AG04450 (cell line): ENCODE data around the gene PAN2. TPM values are rescaled to one million over a fixed set of nuclear protein-coding genes. Genes with fewer than 3 reads are reported as not detected.
"Not testable (repeated sequence)": the region's sequence is repeated elsewhere in the genome, so short reads cannot be mapped to it uniquely, and the experiment has no call there.

Experiments
- CTCF ChIA-PET: fragments of 300-600, 350-600 bp; formaldehyde crosslinking; extraction: SDS; loops from one replicate; lab custom pipeline; 2022; ENCODE audit warnings: antibody characterized with exemption, inconsistent platforms; lab: Charles Lee
- POLR2A ChIA-PET: fragments of 350-600 bp; formaldehyde crosslinking; extraction: SDS; loops from one replicate; lab custom pipeline; 2021; ENCODE audit warnings: antibody characterized with exemption, inconsistent platforms; lab: Yijun Ruan, JAX
- DNase-seq: peaks from one replicate; pipeline ENCODE4 v3.0.0-alpha.2; 2011; ENCODE audit warnings: low read depth, low spot score
- H3K27ac ChIP-seq: one replicate; pipeline ENCODE4 v1.5.1; 2012; ENCODE audit warnings: low read depth, low read length, control low read depth
- H3K27me3 ChIP-seq: one replicate; pipeline ENCODE4 v1.6.0; 2012; ENCODE audit warnings: low read length; ENCODE audit not compliant: control insufficient read depth, insufficient read depth
- H3K4me3 ChIP-seq: 2 replicates; pipeline ENCODE4 v1.5.1; 2011; ENCODE audit warnings: mild to moderate bottlenecking, low read depth, low read length, control low read depth
- H3K9me3 ChIP-seq: 2 replicates; pipeline ENCODE4 v1.5.1; 2012; ENCODE audit warnings: low read length; ENCODE audit not compliant: control insufficient read depth, insufficient read depth
- polyA plus RNA-seq: library from polyadenylated mRNA; depleted of rRNA; stranded (reverse); fragments of >200 nt; gene quantifications from 2 replicates; pipeline ENCODE4 v1.2.3, GENCODE V29; 2011
- TF ChIP-seq, protein P1 (sequence below): IDR thresholded peaks from 2 replicates; pipeline ENCODE4 v1.5.1; 2011; ENCODE audit warnings: low read depth, low read length, control low read depth, inconsistent platforms

The PAN2 gene
- polyA plus RNA-seq, 1 experiment, result 18.5 TPM

DNA sequence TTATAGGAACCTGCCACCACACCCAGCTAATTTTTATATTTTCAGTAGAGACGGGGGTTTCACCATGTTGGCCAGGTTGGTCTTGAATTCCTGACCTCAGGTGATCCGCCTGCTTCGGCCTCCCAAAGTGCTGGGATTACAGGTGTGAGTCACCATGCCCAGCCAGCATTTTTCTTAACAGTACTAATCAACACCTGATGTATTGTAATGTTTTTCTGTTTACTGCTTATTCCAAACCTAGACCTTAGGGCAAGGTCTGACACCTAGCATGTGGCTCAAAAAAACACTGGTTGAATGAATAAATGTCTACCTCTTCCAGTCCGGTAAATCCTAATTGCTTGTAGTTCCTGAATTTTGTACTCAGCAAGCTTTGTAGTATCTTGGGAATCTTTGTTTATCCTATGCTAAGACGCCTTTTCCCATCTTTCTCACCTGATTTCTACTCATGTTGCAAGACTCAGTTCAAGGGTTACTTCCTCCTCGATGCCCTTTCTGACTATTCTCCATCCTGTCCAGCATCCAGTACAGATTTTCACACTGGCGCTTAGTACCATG lies 2.8 kb downstream of the PAN2 start:
- DNase-seq, result no peak
- CTCF ChIA-PET, result no interaction called here

GRCh38 chr12:56326533-56326932 lies 7.3 kb downstream of the PAN2 start:
- CTCF ChIA-PET, result no interaction called here
- H3K9me3 ChIP-seq, result no peaks in the 10 kb centered on the region
- no peak for DNase-seq
- H3K27me3 ChIP-seq, result no peaks in the 10 kb centered on the region
- TF ChIP-seq, protein P1, sequence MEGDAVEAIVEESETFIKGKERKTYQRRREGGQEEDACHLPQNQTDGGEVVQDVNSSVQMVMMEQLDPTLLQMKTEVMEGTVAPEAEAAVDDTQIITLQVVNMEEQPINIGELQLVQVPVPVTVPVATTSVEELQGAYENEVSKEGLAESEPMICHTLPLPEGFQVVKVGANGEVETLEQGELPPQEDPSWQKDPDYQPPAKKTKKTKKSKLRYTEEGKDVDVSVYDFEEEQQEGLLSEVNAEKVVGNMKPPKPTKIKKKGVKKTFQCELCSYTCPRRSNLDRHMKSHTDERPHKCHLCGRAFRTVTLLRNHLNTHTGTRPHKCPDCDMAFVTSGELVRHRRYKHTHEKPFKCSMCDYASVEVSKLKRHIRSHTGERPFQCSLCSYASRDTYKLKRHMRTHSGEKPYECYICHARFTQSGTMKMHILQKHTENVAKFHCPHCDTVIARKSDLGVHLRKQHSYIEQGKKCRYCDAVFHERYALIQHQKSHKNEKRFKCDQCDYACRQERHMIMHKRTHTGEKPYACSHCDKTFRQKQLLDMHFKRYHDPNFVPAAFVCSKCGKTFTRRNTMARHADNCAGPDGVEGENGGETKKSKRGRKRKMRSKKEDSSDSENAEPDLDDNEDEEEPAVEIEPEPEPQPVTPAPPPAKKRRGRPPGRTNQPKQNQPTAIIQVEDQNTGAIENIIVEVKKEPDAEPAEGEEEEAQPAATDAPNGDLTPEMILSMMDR, result no peak
- H3K27ac ChIP-seq, result no peak overlapping the region
- H3K4me3 ChIP-seq, result no peak overlapping the region
- POLR2A ChIA-PET, result no interaction called here

More for the DNA sequence above, 2.8 kb downstream of the PAN2 start:
- Histone ChIP-seq H3K27ac (no peak overlapping the region), H3K27me3 (no peaks in the 10 kb centered on the region), H3K4me3 (no peak overlapping the region), H3K9me3 (no peaks in the 10 kb centered on the region)
- TF ChIP-seq, protein P1, result no peak
- POLR2A ChIA-PET, result no interaction called here

- CTCF ChIA-PET, result interaction anchor here (1.1 kb wide), 1 partner anchor 138 kb away, joined by 3 read pairs; no protein-coding TSS in a partner anchor
- TF ChIP-seq, protein P1, result no peak
- no peak overlapping the region for H3K4me3 ChIP-seq
- no peaks in the 10 kb centered on the region for H3K27me3 ChIP-seq
- no peak overlapping the region for H3K27ac ChIP-seq
- POLR2A ChIA-PET, result interaction anchor here (2.2 kb wide), 1 partner anchor 10 kb away, joined by 6 read pairs; the partner anchor contains the start of gene CNPY2
- H3K9me3 ChIP-seq, result no peaks in the 10 kb centered on the region
- DNase-seq, result no peak
Measured at GRCh38 chr12:56326126-56326525, 7.7 kb downstream of the PAN2 start.

- TF ChIP-seq, protein P1, result no peak
- no peak overlapping the region for H3K27ac ChIP-seq
- no peak for DNase-seq
- H3K9me3 ChIP-seq, result no peaks in the 10 kb centered on the region
- no peaks in the 10 kb centered on the region for H3K27me3 ChIP-seq
- ChIA-PET POLR2A (interaction anchor here (0.9 to 2.2 kb wide), 2 partner anchors 8 to 125 kb away, joined by 3 to 6 read pairs; partner anchors contain the start of gene CNPY2), CTCF (no interaction called here)
- H3K4me3 ChIP-seq, result no peak overlapping the region
Measured at GRCh38 chr12:56324206-56324605, 9.6 kb downstream of the PAN2 start.

- POLR2A ChIA-PET, result interaction anchor here (0.6 to 0.7 kb wide), 2 partner anchors 41 to 100 kb away, joined by 3 to 9 read pairs; no protein-coding TSS in a partner anchor
- H3K27ac ChIP-seq, CTCF ChIA-PET, H3K4me3 ChIP-seq, H3K9me3 ChIP-seq, H3K27me3 ChIP-seq, DNase-seq: not testable (repeated sequence)
Measured at GRCh38 chr12:56321610-56322009, 12.2 kb downstream of the PAN2 start.
